HT1080 (cell line): ENCODE results near the gene GMPS. TPM values are rescaled to one million over a fixed set of nuclear protein-coding genes. Genes with fewer than 3 reads are reported as not detected.
"Not testable (repeated sequence)": the region's sequence is repeated elsewhere in the genome, so short reads cannot be mapped to it uniquely, and the experiment has no call there.

Experiments used
- DNase-seq: peaks from one replicate; pipeline ENCODE4 v3.0.0-alpha.2; 2015; ENCODE audit warnings: low read depth
- polyA plus RNA-seq, 2 experiments: library from polyadenylated mRNA; depleted of rRNA; stranded (reverse); fragments of >200 nt; gene quantifications; 2 replicates each; pipeline ENCODE4 v1.2.3, GENCODE V29; 2015
- total RNA-seq: library from RNA; depleted of rRNA; stranded (reverse); fragments of >200 nt; shearing (Covaris generic); gene quantifications from 2 replicates; pipeline ENCODE4 v1.2.3, GENCODE V29; 2014; rRNA removed

The GMPS gene
- total RNA-seq: 68.1 and 75.3 TPM in 2 replicates
- polyA plus RNA-seq (2015; cell fraction: cytosol; rRNA removed): 130 and 177 TPM in 2 replicates
- 189 and 207 TPM in 2 replicates for polyA plus RNA-seq (2015; cell fraction: nucleus; rRNA removed)

- DNase-seq: peak; percentile 97
Measured at GRCh38 chr3:155870133-155870944, at the start of gene GMPS. Gene GMPS, plus strand, starts transcription at chr3:155870650. Its CDS starts 221 bp downstream, at chr3:155870871.

- DNase-seq: not testable (repeated sequence)
Measured at GRCh38 chr3:155828490-155829098, 41.9 kb upstream of the GMPS start.

GRCh38 chr3:155835341-155836071 is 34.9 kb upstream of the GMPS start:
- no peak for DNase-seq

GRCh38 chr3:155843569-155843968 is 26.9 kb upstream of the GMPS start:
- DNase-seq: no peak

- DNase-seq: no peak
Measured at GRCh38 chr3:155846119-155846518, 24.3 kb upstream of the GMPS start.

GRCh38 chr3:155847993-155848392 is 22.5 kb upstream of the GMPS start:
- no peak for DNase-seq

GRCh38 chr3:155849404-155849803 is 21.0 kb upstream of the GMPS start:
- not testable (repeated sequence) for DNase-seq

- DNase-seq: no peak
Measured at GRCh38 chr3:155852341-155852740, 18.1 kb upstream of the GMPS start.

- peak; percentile 11 for DNase-seq
Measured at GRCh38 chr3:155853214-155854140, 17.0 kb upstream of the GMPS start.

- peak; percentile 100 for DNase-seq
Measured at GRCh38 chr3:155854141-155854940, 16.1 kb upstream of the GMPS start, which contains the start of gene SLC33A1. Gene SLC33A1, minus strand, starts transcription at chr3:155854427. Its CDS starts 430 bp downstream, at chr3:155853997.

- DNase-seq: peak; percentile 54
Measured at GRCh38 chr3:155859859-155860258, 10.6 kb upstream of the GMPS start.

- DNase-seq: not testable (repeated sequence)
Measured at GRCh38 chr3:155860424-155860823, 10.0 kb upstream of the GMPS start.

- no peak for DNase-seq
Measured at GRCh38 chr3:155861476-155862183, 8.8 kb upstream of the GMPS start.

- DNase-seq: peak; percentile 94
Measured at GRCh38 chr3:155862290-155862982, 8.0 kb upstream of the GMPS start.

GRCh38 chr3:155863072-155863784 is 7.2 kb upstream of the GMPS start:
- no peak for DNase-seq

GRCh38 chr3:155869691-155870090 is 759 bp upstream of the GMPS start:
- no peak for DNase-seq

- DNase-seq: peak; percentile 54
Measured at GRCh38 chr3:155870945-155871745, 695 bp downstream of the GMPS start.
